ENCODE results near the gene HPSE2.

HPSE2 gene

DNA sequence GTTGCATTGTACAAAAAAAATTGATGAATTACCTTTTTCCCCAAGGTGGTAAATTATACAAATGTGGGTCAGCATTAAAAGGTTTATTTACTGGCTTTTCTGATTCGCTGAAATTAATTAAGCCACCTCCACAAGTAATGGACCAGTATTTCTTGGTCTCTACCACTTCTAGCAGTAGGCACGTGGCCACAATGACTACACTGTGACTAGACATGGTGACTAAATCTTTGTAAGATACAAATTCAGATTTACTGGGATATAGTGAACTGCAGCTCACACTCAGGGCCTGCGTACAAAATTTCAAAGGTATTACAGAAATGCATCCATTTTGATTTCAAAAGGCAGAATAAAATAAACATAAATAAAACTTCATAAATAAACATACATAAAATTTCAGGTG lies 10.9 kb downstream of the HPSE2 start:
- TF ChIP-seq CTCF (IDR thresholded peaks at IDR 0.05; ENCODE audit: low read depth, low read length, missing control alignments) = no peak
- no peak overlapping the region for H3K4me3 ChIP-seq (ENCODE audit: low read depth, low read length)
- DNase-seq (ENCODE audit: low read depth) = no peak

DNA sequence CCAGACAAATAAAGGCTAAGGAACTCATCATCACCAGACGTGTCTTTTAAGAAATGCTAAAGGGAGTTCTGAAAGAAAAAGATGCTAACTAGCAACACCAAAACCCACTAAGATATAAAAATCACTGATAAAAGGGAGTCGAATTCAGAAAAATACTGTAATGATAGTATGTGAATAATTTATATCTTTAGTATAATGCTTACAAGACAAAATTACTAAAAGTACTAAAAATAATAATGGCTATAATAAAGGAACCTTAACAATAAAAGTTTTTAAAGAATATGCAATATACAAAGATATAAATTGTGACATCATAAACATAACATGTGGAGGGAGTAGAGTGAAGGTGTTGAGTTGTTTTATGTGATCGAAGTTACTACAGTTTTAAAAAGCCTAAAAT lies 28.3 kb downstream of the HPSE2 start:
- no peak for DNase-seq (ENCODE audit: low read depth)
- no peak for TF ChIP-seq CTCF (IDR thresholded peaks at IDR 0.05; ENCODE audit: low read depth, low read length, missing control alignments)
- H3K4me3 ChIP-seq (ENCODE audit: low read depth, low read length) = no peak overlapping the region

- no peak for DNase-seq (ENCODE audit: low read depth)
- no peak overlapping the region for H3K4me3 ChIP-seq (ENCODE audit: low read depth, low read length)
- no peak for TF ChIP-seq CTCF (IDR thresholded peaks at IDR 0.05; ENCODE audit: low read depth, low read length, missing control alignments)
These were observed 32.3 kb downstream of the HPSE2 start for GRCh38 chr10:99203310-99203709.

DNA sequence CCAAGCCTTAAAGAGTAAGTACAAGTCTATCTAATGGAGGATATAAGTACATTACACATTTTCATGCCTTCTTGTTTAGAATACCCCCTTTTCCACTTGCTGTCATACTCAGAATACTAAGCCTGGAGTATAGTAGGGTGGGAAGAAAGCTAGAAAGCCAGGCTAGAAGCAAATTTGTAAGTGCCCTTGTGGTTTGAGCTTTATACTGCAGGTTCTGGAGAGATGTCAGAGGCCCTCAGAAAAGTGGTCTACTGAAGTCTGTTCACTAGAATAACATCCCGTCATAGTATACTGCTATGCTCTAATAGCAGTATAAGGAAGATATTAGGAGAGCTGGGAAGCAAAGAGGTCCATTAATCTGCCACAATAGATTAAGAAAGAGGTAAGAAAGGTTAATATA lies 62.7 kb downstream of the HPSE2 start:
- TF ChIP-seq CTCF (IDR thresholded peaks at IDR 0.05; ENCODE audit: low read depth, low read length, missing control alignments) = no peak
- no peak overlapping the region for H3K4me3 ChIP-seq (ENCODE audit: low read depth, low read length)
- no peak for DNase-seq (ENCODE audit: low read depth)

DNA sequence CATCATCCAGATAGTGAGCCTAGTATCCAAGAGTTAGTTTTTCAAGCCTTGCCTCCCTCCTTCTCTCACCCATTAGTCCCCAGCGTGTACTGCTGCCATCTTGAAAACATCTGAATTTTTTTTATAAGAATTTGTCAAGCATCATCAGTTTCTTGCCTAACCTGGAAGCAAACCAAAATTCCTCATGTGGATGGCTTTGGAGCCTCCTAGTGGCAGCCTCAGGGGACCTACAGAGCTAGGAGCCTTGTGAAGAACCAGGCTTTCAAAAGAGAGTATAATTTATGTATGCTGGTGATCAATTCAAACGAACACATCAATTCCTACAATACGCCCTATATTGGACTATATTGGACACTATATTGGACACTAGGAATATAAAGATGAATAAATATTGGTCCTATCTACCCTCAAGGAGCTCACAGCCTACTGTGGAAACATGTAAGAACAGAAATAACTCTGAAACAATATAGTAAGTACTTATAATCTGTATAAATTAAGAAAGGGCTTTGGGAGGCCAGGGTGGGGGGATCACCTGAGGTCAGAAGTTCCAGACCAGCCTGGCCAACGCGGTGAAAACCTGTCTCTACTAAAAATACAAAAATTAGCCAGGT lies 63.4 kb downstream of the HPSE2 start:
- TF ChIP-seq CTCF (IDR thresholded peaks at IDR 0.05; ENCODE audit: low read depth, low read length, missing control alignments) = peak; percentile 45
- H3K4me3 ChIP-seq (ENCODE audit: low read depth, low read length) = no peak overlapping the region
- no peak for DNase-seq (ENCODE audit: low read depth)

GRCh38 chr10:99170116-99170675 lies 65.5 kb downstream of the HPSE2 start:
- no peak overlapping the region for H3K4me3 ChIP-seq (ENCODE audit: low read depth, low read length)
- no peak for TF ChIP-seq CTCF (IDR thresholded peaks at IDR 0.05; ENCODE audit: low read depth, low read length, missing control alignments)
- DNase-seq (ENCODE audit: low read depth) = no peak

DNA sequence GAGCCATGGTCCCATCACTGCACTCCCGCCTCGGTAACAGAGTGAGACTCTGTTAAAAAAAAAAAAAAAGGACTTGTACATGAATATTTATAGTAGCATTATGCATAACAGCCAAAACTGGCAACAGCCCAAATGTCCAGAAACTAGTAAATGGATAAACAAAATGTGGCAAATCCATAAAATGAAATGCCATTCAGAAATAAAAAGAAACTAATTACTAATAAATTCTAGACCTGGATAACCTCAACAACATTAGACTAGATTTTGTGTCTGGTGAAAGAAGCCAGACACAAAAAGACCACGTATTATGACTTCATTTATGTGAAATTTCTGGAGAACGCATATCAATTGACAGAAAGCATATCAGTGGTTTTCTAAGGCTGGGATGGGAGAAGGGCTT lies 74.5 kb downstream of the HPSE2 start:
- TF ChIP-seq CTCF (IDR thresholded peaks at IDR 0.05; ENCODE audit: low read depth, low read length, missing control alignments) = no peak
- no peak for DNase-seq (ENCODE audit: low read depth)
- H3K4me3 ChIP-seq (ENCODE audit: low read depth, low read length) = no peak overlapping the region
